Stromal cell of bone marrow (primary cell): ENCODE results near the gene OLFM2.
"Not testable (repeated sequence)": the region's sequence is repeated elsewhere in the genome, so short reads cannot be mapped to it uniquely, and the experiment has no call there.

Source experiments
- DNase-seq: peaks from one replicate; pipeline ENCODE4 v3.0.0-alpha.2; 2012; ENCODE audit warnings: low read depth

Gene OLFM2

DNA sequence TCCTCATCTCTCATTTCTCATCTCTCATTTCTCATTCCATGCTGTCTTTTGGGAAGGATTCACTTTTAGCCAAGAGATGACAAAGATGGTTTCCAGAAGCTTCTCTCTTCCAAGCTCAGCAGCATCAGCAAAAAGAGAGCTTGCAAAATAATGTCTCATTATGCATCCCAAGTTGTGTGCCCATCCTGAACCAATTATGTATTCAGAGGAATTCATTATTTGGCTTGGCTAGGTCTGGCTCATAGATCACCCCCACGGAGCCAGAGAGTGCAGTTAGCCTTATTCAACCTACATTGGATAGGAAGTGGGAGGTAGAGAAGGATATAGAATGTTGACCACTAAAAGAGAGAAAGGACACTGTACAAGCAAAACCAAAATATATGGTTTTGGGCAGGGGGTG, 5.4 kb upstream of the OLFM2 start:
- DNase-seq, result no peak

DNA sequence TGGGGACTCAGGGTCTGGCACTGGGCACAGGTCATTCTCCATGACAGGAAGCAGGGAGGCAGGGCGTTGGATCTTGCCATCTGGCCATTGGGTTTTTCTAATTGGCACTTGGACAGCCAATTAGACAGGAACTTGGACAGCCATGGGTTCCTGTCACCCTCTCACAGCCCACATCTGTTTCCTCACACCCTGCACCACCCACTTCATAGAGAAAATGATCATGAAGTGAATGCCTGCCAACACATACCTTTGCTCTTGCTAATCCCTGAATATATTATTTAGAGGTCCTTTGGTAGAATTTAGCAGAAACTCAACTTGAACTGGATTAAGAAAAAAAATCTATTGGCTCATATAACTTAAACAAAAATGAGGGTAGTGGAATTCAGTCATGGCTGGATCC, 4.9 kb upstream of the OLFM2 start:
- DNase-seq, result no peak

DNA sequence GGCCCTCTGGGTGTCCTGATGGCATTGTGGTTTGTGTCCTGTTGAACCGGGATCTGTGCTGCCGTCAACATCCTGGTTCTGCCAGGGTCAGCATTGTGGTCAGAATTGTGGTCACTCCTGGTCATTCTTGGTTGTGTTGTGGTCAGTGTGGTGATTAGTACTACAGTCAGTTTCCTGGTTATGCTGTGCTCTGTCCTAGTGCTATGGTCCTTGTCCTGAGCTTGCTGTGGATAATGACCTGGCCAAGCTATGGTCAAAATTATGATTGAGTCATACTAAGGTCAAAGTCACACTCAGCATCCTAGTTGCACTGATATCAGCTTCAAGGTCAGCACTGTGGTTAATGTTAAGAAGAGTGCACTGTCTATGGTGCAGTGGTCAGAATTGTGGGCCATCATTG, 4.5 kb upstream of the OLFM2 start:
- DNase-seq, result no peak

DNA sequence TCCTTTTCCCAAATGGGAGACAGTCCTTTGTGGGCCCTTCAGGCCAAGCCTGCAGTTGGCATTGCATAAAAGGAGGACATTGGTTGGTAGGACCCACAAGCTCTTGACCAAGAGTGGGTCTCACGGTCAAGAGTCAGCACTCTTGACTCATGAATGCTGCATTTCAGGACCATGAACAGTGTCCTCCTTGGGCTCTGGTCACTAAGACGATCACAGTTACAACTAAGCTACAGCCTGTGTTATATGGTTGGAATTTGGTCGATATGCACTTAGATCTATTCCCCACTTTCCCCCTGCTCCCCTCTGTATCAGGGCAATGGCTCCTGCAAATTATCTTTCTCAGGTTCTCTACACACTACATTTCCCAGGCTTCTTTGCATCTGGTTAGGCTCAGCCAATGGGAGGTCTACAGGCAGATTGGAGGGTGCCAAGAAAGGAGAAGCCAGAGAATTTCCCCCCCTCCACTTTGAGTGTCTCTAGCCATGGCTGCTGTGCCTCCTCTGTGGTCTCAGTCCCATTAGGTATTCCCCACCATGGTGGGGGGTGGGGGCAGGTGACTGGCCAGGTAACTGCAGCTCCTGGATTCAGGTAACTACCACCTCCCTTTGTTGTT, 3.1 kb upstream of the OLFM2 start:
- no peak for DNase-seq

GRCh38 chr19:9937001-9937411, 691 bp upstream of the OLFM2 start:
- no peak for DNase-seq

DNA sequence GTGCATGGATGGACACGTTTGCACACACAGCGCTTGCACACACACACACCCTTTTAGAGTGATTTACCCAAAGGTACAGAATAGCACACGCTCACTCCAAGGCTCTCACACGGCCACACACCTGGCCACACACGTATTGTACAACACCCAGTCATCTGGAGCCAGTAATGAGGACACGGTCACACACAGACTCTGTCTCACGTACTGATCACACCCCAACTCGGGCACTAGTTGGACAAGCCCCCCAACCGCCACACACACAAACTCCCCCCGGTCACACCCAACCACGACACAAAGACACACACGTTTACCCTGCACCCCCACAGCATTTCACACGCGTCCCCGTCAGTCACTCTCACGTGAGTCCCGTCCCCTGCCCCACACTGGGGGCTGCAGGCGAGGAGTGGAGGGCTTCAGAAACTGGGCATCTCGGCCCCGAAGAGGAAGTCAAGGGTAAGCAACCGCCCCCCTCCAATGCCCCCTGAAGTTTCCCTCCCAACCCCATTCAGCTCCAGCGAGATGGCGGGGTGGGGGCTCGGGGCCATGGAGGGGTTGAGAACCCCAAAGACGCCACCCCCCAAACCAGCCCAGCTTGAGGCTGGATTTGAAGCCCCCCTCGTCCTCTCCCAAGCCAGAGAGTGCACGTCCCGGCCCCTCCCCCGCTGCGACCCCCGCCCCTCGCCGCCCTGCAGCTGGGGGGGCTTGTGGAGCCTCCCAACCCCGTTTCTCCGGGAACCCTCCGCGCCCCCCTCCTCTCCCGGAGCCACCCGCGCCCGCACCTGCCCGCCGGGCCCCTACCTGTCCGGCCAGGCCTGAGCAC, 599 bp downstream of the OLFM2 start:
- no peak for DNase-seq

DNA sequence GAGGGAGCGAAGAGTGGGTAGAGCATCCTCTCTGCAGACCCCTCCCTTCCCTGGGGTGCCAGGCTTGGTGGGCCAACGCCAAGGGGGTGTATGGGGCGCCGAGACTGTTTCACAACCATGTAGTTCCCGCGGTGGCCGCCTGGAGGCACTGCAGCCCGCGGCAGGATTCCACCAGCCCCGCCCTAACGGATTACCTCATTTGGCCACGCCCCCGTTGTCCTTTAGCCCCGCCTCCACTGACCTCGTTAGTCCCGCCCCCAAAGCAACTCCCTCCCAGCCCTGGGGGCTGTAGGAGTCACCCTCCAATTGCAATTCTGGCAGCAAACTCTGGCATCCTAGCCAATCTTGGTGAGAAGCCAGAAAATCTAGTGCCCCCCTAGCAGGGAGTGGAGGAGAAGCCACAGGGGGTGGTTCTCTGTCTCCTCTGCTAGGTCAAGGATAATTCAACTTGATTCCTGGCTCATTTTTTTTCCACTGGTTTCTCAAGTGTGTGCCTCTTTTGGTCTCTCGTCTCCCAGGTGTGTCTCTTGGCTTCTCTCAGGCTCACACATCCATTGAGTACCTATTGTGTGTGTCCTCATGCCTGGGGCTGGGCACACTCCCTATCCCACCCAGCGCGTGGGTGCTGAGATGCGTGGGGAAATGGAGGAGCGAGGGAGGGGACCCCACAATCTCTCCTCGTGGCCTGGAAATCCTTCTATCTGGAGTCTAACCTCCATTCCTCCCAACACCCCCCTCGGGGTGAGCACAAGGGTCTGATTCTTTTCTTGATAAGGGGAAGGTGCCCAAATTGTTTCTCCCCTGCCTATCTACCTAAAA, 2.0 kb downstream of the OLFM2 start:
- no peak for DNase-seq

- no peak for DNase-seq
Observed at GRCh38 chr19:9932835-9933234, 3.5 kb downstream of the OLFM2 start.

GRCh38 chr19:9931629-9932028, 4.7 kb downstream of the OLFM2 start:
- no peak for DNase-seq

GRCh38 chr19:9923440-9923839, 12.9 kb downstream of the OLFM2 start:
- no peak for DNase-seq

DNA sequence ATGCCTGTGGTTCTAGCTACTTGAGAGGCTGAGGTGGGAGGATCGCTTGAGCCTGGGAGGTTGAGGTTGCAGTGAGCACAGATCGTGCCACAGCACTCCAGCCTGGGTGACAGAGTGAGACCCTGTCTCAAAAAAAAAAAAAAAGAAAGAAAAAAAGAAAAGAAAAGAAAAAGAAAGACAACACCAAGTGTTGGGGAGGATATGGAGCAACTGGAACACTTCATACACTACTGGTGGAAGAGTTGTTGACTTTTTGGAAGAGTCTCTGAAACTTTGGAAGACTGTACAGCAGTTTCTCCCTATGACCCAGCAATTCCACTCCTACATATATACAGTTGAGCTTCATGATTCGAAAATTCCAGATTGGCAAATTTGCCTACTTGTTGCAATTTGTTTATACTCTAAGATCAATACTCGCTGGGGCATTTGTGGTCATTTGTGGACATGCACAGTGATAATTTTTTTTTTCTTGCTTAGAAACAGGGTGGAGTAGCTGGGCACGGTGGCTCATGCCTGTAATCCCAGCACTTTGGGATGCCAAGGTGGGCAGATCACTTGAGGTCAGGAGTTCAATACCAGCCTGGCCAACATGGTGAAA, 13.4 kb downstream of the OLFM2 start:
- DNase-seq, result not testable (repeated sequence)

- DNase-seq, result peak; percentile 49
Observed at GRCh38 chr19:9917321-9917720, 19.0 kb downstream of the OLFM2 start.

- DNase-seq, result no peak
Observed at GRCh38 chr19:9916719-9917118, 19.6 kb downstream of the OLFM2 start.

DNA sequence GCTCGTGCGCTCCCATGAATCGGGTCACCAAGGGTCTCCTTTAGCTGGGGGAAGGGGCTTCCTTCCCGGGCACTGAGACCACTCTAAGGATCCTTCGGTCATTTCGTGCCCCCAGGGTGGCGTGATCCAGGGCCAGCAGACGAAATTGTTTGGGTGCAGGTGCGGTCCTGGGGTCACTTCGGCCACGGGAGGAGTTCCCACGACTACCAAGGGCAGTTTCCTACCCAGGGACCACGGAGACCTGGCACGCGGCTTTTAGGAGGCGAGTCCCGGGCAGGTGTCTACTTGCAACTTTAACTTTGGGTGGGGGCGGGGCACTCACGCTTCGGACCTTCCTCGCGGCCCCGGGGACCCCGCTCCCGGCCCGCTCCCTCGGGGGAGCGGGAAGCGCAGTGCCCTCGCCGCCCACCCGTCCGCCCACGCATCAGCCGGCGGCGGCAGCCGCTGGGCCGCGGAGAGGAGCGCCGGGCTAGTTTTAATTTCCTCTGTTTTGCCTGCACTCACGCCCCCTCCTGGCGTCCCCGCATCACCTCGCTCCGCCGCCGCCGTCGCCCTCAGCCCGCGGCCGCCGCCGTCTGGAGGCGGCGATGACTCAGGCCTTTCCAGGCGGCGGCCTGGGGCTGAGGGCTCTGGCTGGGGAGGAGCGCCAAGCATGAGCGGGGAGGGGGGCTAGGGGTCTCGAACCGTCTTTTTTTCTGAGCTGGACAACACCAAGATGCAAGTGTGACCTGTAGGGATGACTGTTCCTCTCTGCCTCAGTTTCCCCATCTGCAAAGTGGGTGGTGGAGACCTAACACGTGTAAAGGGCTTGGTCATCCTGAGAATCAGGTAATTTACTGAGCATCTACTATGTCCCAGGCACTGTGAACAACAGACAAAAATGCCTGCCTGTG, 21.8 kb downstream of the OLFM2 start:
- DNase-seq, result peak; percentile 56

DNA sequence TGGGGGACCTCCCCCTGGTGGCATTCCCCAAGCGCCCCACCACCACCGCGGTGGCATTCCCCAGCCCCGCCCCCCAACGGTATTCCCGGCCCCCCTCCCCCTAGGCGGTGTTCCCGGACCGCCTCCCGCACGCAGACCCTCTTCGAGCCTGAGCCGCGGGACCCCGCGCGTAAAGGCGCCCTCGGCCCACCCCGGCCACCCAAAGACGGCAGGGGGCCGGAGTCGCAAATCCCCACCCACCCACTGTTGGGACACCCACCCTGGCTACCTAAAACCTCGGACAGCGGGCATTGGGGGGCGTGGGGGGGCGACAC, 22.4 kb downstream of the OLFM2 start:
- no peak for DNase-seq

DNA sequence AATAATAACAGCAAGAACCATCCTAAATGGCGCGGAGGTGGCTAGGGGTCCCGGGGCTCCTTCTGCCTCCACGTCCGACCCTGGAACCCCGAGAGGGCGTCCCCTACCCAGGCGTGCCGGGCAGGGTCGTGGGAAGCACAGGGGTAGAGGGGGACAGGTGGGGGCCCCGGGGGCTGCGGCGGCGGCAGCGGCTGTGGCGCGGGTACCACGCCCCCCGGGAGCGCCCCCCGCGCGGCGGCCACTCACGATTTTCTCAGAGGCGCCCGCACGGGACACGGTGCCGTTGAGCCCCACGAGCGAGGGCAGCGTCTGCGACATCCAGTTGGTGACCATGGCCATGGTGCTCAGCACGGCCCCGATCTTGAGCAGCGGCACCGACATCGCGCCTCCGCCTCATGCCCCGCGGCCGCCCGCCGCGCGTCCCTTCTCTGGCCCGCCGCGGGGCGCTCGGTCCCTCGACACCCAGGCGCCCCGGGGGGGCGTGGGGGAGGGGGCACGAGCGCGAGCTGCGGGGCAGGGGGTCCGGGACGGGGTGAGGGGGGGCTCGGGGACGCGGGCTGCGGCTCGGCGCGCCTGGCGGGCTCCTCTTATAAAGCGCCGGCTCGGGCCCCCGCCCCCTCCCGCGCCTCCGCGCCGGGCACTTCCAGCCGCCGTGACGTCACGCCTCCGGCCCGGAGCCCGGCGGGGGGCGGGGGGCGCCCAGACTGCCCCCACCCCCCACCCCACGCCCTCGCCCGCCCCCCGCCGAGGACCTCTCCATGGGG, 22.9 kb downstream of the OLFM2 start:
- DNase-seq, result no peak

GRCh38 chr19:9912551-9913236, 23.6 kb downstream of the OLFM2 start:
- no peak for DNase-seq

GRCh38 chr19:9911524-9912185, 24.7 kb downstream of the OLFM2 start:
- DNase-seq, result no peak

GRCh38 chr19:9910625-9911024, 25.7 kb downstream of the OLFM2 start:
- no peak for DNase-seq

DNA sequence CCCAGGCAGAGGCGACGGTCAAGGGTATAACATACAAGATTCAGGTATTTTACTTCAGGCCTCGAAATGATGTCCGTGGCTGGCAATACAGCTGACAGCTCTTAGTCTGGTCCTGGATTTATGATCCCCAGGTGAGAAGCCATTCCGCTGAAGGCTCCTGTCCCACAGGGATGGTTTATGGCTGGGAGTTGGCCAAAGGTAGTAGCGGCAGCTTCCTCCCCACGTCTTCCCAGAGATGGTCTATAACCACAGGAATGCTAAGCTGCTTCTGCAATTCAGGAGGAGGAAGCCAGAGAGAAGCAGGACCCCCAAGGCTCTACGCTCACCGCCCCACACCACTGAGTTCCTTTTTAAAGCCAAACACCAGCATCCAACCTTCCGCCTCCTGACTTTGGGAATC, 27.1 kb downstream of the OLFM2 start:
- DNase-seq, result no peak
